Lung (tissue), 12 donors: ENCODE measurements around the gene ODC1. TPM values are rescaled to one million over a fixed set of nuclear protein-coding genes. Genes with fewer than 3 reads are reported as not detected.

Experiments used
- ATAC-seq: fragments of 200-7000 bp; cut with Tn5 transposase; one replicate; pipeline ENCODE4 v1.9.1; 2020; ENCODE audit warnings: moderate number of reproducible peaks; ENCODE audit not compliant: insufficient read depth, low FRiP score
- DNase-seq, 3 donors: peaks; one replicate each; pipeline ENCODE4 v3.0.0-alpha.2; 2013 to 2017
- H3K27ac ChIP-seq, 2 donors: one replicate each; pipeline ENCODE4 v1.5.1; 2013; ENCODE audit warnings: mild to moderate bottlenecking in 2 of 2, moderate library complexity in 2 of 2, control low read depth in 1 of 2, inconsistent platforms in 1 of 2, low read depth in 1 of 2, low read length in 1 of 2
- H3K27me3 ChIP-seq, 3 donors: one replicate each; pipeline ENCODE4 v1.5.1; 2013; ENCODE audit warnings: low read length in 2 of 3; ENCODE audit not compliant: control insufficient read depth in 3 of 3, insufficient read depth in 3 of 3
- H3K36me3 ChIP-seq, 4 donors: one replicate each; pipeline ENCODE4 v1.5.1; 2013; ENCODE audit warnings: low read length in 4 of 4, mild to moderate bottlenecking in 1 of 4, moderate library complexity in 1 of 4; ENCODE audit not compliant: control insufficient read depth in 4 of 4, insufficient read depth in 4 of 4
- H3K4me1 ChIP-seq, 5 donors: one replicate each; pipeline ENCODE4 v1.5.1; 2013; ENCODE audit warnings: low read length in 5 of 5, mild to moderate bottlenecking in 2 of 5, moderate library complexity in 1 of 5; ENCODE audit not compliant: control insufficient read depth in 5 of 5, insufficient read depth in 5 of 5
- H3K4me3 ChIP-seq: one replicate; pipeline ENCODE4 v1.5.1; 2013; ENCODE audit warnings: mild to moderate bottlenecking, control low read depth, moderate library complexity
- H3K9ac ChIP-seq, 2 donors: one replicate each; pipeline ENCODE4 v1.5.1; 2013; ENCODE audit warnings: low read length in 2 of 2, control low read depth in 1 of 2; ENCODE audit not compliant: insufficient read depth in 1 of 2
- H3K9me3 ChIP-seq, 4 donors: one replicate each; pipeline ENCODE4 v1.5.1; 2013; ENCODE audit warnings: low read length in 3 of 4, mild to moderate bottlenecking in 1 of 4, moderate library complexity in 1 of 4; ENCODE audit not compliant: control insufficient read depth in 4 of 4, insufficient read depth in 3 of 4
- WGBS, 2 donors: extraction: QIAGEN DNeasy Blood & Tissue Kit; methylation state at CpG; one replicate each; pipeline ENCODE4 v1.1.7; 2013; 5-methylcytosine and 5-hydroxymethylcytosine counted together
- polyA plus RNA-seq, 2 donors: library from polyadenylated mRNA; stranded (reverse); fragments of 200-250 nt; gene quantifications; one replicate each; pipeline ENCODE4 v1.2.1, GENCODE V29; 2013
- total RNA-seq, 2 donors: library from RNA; depleted of rRNA in 1 of 2; stranded (reverse); fragments of >200 nt in 1 of 2; gene quantifications; one replicate each; pipeline ENCODE4 v1.2.1, GENCODE V29; 2014 to 2021
- TF ChIP-seq, protein P1 (sequence below): IDR thresholded peaks from 2 replicates; pipeline ENCODE4 v1.5.1; 2012; ENCODE audit warnings: mild to moderate bottlenecking; ENCODE audit errors: control extremely low read depth, extremely low read depth
- donor health status: control.
- donor health status: control.
- donor health status: Bipolar disorder and iron deficiency.
- donor health status: healthy.
- donor health status: DM: yes; HTN: yes; CAD: no.

Gene ODC1
- total and polyA plus RNA-seq, 4 donors, result 32.5 to 115 (median 75.4) TPM

- H3K4me3 ChIP-seq, result no peak overlapping the region
- WGBS, 2 donors, result 65 to 74% methylated on average over 24 of the region's 24 CpGs
- no peaks in the 10 kb centered on the region for H3K9me3 ChIP-seq
- no peaks in the 10 kb centered on the region for H3K27me3 ChIP-seq
- no peak overlapping the region for H3K9ac ChIP-seq
- peaks cover 0 to 3% (median 0%) of the 10 kb centered on the region in 5 donors for H3K4me1 ChIP-seq
- H3K27ac ChIP-seq, result no peak overlapping the region
- ATAC-seq (no peak), DNase-seq (peak in 2 of 3 donors; percentile 43 to 58)
- TF ChIP-seq, protein P1, sequence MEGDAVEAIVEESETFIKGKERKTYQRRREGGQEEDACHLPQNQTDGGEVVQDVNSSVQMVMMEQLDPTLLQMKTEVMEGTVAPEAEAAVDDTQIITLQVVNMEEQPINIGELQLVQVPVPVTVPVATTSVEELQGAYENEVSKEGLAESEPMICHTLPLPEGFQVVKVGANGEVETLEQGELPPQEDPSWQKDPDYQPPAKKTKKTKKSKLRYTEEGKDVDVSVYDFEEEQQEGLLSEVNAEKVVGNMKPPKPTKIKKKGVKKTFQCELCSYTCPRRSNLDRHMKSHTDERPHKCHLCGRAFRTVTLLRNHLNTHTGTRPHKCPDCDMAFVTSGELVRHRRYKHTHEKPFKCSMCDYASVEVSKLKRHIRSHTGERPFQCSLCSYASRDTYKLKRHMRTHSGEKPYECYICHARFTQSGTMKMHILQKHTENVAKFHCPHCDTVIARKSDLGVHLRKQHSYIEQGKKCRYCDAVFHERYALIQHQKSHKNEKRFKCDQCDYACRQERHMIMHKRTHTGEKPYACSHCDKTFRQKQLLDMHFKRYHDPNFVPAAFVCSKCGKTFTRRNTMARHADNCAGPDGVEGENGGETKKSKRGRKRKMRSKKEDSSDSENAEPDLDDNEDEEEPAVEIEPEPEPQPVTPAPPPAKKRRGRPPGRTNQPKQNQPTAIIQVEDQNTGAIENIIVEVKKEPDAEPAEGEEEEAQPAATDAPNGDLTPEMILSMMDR, result no peak
- no peaks in the 10 kb centered on the region for H3K36me3 ChIP-seq
These were observed 47.3 kb upstream of the ODC1 start for GRCh38 chr2:10495311-10495987.

DNA sequence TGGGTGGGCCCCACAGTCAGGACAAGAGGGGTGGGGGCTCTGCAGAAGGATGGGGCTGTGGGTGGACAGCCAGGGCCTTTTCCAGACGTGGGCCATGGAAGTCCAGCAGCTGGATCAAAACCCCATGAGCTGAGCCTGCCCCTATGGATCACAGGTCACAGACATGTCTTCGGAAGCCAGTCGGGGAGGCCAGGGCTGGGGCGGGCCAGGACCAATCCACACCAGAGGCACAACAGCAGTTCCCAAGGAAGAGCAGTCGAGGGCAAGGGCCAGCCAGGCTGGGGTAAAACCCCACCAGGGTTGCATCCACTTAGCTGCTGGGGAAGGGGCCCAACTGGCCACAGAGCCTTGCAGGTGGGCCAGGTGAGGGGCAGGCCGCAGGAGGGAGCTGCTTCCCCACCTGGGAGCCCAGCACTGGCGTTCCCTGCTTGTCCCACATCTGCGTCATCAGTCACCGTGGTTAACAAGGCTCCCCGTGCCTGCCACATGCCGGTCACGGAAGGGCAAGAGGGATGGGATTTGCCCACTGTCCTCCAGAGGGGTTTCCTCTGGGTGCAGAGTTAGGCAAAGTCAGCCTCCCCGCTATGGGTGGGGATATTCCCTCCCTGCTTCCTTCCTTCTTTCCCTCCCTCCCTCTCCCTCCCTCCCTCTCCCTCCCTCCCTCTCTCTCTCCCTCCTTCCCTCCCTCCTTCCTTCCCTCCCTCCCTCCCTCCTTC lies 46.4 kb upstream of the ODC1 start:
- DNase-seq, result no peak
- Histone ChIP-seq H3K36me3 (no peaks in the 10 kb centered on the region), H3K9ac (no peak overlapping the region), H3K27me3 (no peaks in the 10 kb centered on the region), H3K4me1 (peaks cover 0 to 3% (median 0%) of the 10 kb centered on the region in 5 donors), H3K4me3 (no peak overlapping the region), H3K9me3 (no peaks in the 10 kb centered on the region), H3K27ac (no peak overlapping the region)
- TF ChIP-seq, protein P1, result no peak
- ATAC-seq, result no peak
- WGBS, 2 donors, result 82 to 88% methylated on average over 12 to 13 of the region's 13 CpGs

- no peaks in the 10 kb centered on the region for H3K9me3 ChIP-seq
- no peaks in the 10 kb centered on the region for H3K27me3 ChIP-seq
- TF ChIP-seq, protein P1, result no peak
- ATAC-seq (peak; percentile 81), DNase-seq (peak in 2 of 3 donors; percentile 31)
- WGBS, 2 donors, result 66 to 68% methylated on average over 22 of the region's 22 CpGs
- no peak overlapping the region for H3K27ac ChIP-seq
- H3K4me1 ChIP-seq, result peaks cover 0 to 3% (median 0%) of the 10 kb centered on the region in 5 donors
- H3K9ac ChIP-seq, result no peak overlapping the region
- no peaks in the 10 kb centered on the region for H3K36me3 ChIP-seq
- no peak overlapping the region for H3K4me3 ChIP-seq
These were observed 45.6 kb upstream of the ODC1 start for GRCh38 chr2:10493634-10494281.
